Natural killer cell (primary cell): ENCODE data around the gene KIF26A. TPM values are rescaled to one million over a fixed set of nuclear protein-coding genes. Genes with fewer than 3 reads are reported as not detected.

Experiments used
- ATAC-seq, 3 donors: fragments of 150-1000 bp in 2 of 3; fragments of 200-7000 bp in 1 of 3; cut with Tn5 transposase; 1 replicate in 1 of 3; 2 replicates in 2 of 3; pipeline ENCODE4 v1.10.0; 2021; ENCODE audit warnings: mild to moderate bottlenecking in 2 of 3, moderate library complexity in 2 of 3
- DNase-seq, 2 donors: peaks; one replicate each; pipeline versions ENCODE4 v3.0.0 to v3.0.0-alpha.2; 2013 to 2021; ENCODE audit warnings: mixed read lengths in 1 of 2
- H3K27ac ChIP-seq: one replicate; pipeline ENCODE4 v1.5.1; 2013; ENCODE audit warnings: mild to moderate bottlenecking, low read length
- H3K27me3 ChIP-seq: one replicate; pipeline ENCODE4 v1.6.1; 2013; ENCODE audit warnings: low read length; ENCODE audit not compliant: control insufficient read depth, insufficient read depth
- H3K36me3 ChIP-seq: one replicate; pipeline ENCODE4 v1.6.1; 2013; ENCODE audit warnings: low read length; ENCODE audit not compliant: control insufficient read depth, insufficient read depth
- H3K4me1 ChIP-seq: one replicate; pipeline ENCODE4 v1.6.1; 2013; ENCODE audit warnings: low read length; ENCODE audit not compliant: control insufficient read depth, insufficient read depth
- H3K4me3 ChIP-seq: one replicate; pipeline ENCODE4 v1.5.1; 2013; ENCODE audit warnings: low read length
- H3K9me3 ChIP-seq: one replicate; pipeline ENCODE4 v1.6.1; 2013; ENCODE audit warnings: low read length; ENCODE audit not compliant: control insufficient read depth, insufficient read depth
- H3K27ac Mint-ChIP-seq, 2 donors: one replicate each; pipeline ENCODE4 v1.8.0; 2022; ENCODE audit warnings: mild to moderate bottlenecking in 2 of 2, mixed read lengths in 2 of 2, moderate library complexity in 1 of 2
- H3K27me3 Mint-ChIP-seq, 2 donors: one replicate each; pipeline ENCODE4 v1.8.0; 2022; ENCODE audit warnings: low read depth in 2 of 2, mixed read lengths in 2 of 2
- H3K36me3 Mint-ChIP-seq: one replicate; pipeline ENCODE4 v1.8.0; 2022; ENCODE audit warnings: mixed read lengths
- H3K4me1 Mint-ChIP-seq, 2 donors: one replicate each; pipeline ENCODE4 v1.8.0; 2022; ENCODE audit warnings: mixed read lengths in 2 of 2
- H3K4me3 Mint-ChIP-seq: one replicate; pipeline ENCODE4 v1.8.0; 2022; ENCODE audit warnings: mild to moderate bottlenecking, moderate library complexity, mixed read lengths
- H3K9me3 Mint-ChIP-seq, 2 donors: one replicate each; pipeline ENCODE4 v1.8.0; 2022; ENCODE audit warnings: mixed read lengths in 2 of 2
- WGBS: methylation state at CpG from one replicate; pipeline ENCODE4 v1.1.7; 2013; ENCODE audit warnings: missing lambda C conversion rate; ENCODE audit not compliant: insufficient coverage; 5-methylcytosine and 5-hydroxymethylcytosine counted together
- intact Hi-C: fragments of 100-400 bp; cut with micrococcal nuclease; formaldehyde crosslinking; loops from one replicate; pipeline ENCODE4 v1.14.2; 2022
- total RNA-seq, 4 donors: library from RNA; stranded (reverse); fragments of 120-200 nt in 1 of 4; gene quantifications; one replicate each; pipeline versions ENCODE4 v1.2.3 to v1.2.4, GENCODE V29; 2013 to 2022
- TF ChIP-seq, protein P1 (sequence below): fragments of 200-600 bp; IDR thresholded peaks from one replicate; pipeline ENCODE4 v1.8.0; 2022; ENCODE audit warnings: antibody characterized with exemption

The KIF26A gene
- total RNA-seq, 3 donors from 2014 or later (not counting 1 experiment from before 2014, with no cell fraction given): not detected

DNA sequence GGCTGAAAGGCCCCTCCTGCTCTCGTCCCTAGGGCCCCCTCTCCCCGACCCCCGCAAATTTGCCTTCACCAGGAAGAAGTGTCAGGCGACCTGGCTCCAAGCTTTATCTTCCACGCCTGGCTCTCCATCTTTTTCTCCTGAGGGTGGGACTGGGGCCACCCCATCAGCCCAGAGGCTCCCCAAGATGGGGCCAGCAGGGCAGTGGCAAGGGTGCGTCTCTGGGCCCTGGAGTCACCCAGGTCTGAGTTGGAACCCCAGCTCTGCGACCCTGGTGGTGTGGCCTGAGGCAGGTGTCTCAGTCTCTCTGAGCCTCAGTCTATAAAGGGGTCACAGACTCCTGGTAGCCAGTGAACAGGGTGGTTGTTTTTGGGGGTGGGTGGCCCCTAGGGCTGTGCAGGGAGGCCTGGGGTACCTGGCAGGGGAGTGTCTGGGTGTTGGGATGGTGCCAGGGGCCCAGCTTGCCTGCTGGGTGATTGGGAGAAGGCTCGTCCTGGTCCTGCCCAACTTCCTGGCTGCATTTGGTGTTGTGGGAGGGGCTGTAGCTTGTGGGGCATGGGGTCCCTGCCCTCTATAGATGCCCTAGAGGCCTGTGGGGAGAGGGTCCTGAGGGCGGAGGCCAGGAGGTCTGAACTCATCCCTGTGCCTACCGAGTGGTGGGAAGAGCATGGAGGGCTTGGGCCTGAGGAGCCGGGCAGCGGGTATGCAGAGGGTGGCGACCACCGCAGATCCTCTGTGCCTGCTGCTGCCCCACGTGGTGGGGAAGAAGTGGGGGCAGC is 7.6 kb downstream of the KIF26A start:
- H3K27ac Mint-ChIP-seq: no peak overlapping the region
- no peaks in the 10 kb centered on the region for H3K4me1 ChIP-seq
- H3K27me3 Mint-ChIP-seq: no peaks in the 10 kb centered on the region

DNA sequence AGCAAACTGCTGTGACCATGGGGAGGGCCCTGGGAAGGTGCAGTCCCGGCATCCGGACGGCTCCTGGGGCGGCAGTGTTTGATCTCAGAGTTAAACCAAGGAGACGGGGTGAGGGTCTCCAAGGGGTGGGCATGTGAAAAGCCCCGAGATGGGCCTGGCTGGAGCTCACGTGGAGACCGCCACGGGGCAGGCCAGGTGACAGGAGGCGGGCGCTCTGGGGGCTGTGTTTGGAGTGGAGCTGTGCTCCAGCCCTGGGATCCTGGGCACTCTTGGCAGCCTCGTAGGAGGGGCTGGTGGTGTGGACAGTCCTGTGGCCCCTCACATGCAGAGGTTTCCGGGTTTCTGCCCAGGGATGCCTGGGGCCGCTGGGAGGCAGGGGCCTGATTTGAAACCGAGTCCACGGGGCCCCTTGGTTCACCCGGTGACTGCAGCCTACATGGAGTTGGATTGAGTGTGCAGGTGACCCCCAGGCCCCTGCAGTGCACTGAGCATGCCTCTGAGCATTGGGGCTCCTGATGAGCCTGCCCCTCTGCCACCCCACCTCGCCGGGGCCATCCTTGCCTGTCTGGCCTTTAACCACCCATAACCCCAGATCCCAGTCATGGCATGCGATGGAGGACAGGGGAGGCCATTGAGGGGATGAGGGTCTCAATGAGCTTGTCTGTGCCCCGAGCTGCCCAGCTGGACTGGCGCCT is 8.4 kb downstream of the KIF26A start:
- intact Hi-C loops: no loop called here
- Histone ChIP-seq H3K27ac (no peak overlapping the region), H3K36me3 (no peaks in the 10 kb centered on the region), H3K9me3 (no peaks in the 10 kb centered on the region), H3K27me3 (no peaks in the 10 kb centered on the region), H3K4me1 (no peaks in the 10 kb centered on the region), H3K4me3 (no peak overlapping the region)
- H3K36me3 Mint-ChIP-seq: no peaks in the 10 kb centered on the region
- 88% methylated on average over 20 of the region's 22 CpGs for WGBS
- no peaks in the 10 kb centered on the region for H3K4me1 Mint-ChIP-seq
- TF ChIP-seq, protein P1, sequence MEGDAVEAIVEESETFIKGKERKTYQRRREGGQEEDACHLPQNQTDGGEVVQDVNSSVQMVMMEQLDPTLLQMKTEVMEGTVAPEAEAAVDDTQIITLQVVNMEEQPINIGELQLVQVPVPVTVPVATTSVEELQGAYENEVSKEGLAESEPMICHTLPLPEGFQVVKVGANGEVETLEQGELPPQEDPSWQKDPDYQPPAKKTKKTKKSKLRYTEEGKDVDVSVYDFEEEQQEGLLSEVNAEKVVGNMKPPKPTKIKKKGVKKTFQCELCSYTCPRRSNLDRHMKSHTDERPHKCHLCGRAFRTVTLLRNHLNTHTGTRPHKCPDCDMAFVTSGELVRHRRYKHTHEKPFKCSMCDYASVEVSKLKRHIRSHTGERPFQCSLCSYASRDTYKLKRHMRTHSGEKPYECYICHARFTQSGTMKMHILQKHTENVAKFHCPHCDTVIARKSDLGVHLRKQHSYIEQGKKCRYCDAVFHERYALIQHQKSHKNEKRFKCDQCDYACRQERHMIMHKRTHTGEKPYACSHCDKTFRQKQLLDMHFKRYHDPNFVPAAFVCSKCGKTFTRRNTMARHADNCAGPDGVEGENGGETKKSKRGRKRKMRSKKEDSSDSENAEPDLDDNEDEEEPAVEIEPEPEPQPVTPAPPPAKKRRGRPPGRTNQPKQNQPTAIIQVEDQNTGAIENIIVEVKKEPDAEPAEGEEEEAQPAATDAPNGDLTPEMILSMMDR: no peak
- no peak for DNase-seq
- no peak for ATAC-seq
- no peak overlapping the region for H3K27ac Mint-ChIP-seq
- no peaks in the 10 kb centered on the region for H3K9me3 Mint-ChIP-seq
- H3K27me3 Mint-ChIP-seq: no peaks in the 10 kb centered on the region
- H3K4me3 Mint-ChIP-seq: no peak overlapping the region

More for the DNA sequence above, 7.6 kb downstream of the KIF26A start:
- Histone ChIP-seq H3K4me3 (no peak overlapping the region), H3K27ac (no peak overlapping the region), H3K36me3 (no peaks in the 10 kb centered on the region), H3K27me3 (no peaks in the 10 kb centered on the region), H3K9me3 (no peaks in the 10 kb centered on the region)
- ATAC-seq (no peak), DNase-seq (no peak)
- 80% methylated on average over 15 of the region's 15 CpGs for WGBS
- H3K4me3 Mint-ChIP-seq: no peak overlapping the region
- H3K4me1 Mint-ChIP-seq: no peaks in the 10 kb centered on the region
- H3K36me3 Mint-ChIP-seq: no peaks in the 10 kb centered on the region
- H3K9me3 Mint-ChIP-seq: no peaks in the 10 kb centered on the region
- TF ChIP-seq, protein P1: no peak
- intact Hi-C loops: no loop called here

DNA sequence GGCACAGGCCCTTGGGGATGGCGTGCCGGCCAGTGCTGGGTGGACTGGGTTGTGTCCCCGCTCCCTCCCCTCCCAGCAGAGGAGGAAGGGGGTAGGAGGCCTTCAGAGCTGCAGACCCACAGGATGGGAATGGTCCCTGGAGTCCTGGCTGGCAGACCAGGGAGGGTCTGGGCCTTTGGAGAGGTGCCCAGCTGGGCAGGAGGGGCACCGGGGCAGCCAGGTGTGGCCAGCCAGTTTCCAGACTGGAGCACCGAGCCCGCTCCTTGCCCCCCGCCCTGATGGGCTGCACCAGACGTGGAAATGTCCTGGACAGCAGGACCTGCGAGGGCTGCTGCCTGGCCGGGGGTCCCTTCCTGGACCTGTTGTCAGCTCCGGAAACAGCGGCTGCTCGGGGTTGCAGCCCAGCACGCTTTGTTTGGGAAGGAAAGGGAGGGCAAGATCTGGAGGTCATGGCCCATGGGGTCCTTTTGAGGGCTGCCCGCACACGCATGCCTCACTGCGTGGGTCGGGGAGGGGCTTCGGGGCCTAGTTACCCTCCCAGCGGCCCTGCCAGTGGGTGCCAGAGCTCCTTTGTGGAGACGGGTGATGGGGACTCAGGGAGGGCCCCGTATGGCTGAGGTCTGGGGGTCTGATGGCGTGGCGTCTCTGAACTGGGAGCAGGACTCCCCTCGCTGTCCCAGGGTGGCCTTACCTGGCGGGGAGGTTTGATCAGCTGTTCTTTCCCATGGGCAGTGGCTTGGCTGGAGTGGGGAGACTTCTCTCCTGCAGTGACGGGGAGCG is 9.1 kb downstream of the KIF26A start:
- no peaks in the 10 kb centered on the region for H3K36me3 ChIP-seq
- no peaks in the 10 kb centered on the region for H3K27me3 ChIP-seq
- no peak overlapping the region for H3K4me3 ChIP-seq
- Mint-ChIP-seq H3K36me3 (no peaks in the 10 kb centered on the region), H3K4me1 (no peaks in the 10 kb centered on the region), H3K27ac (no peak overlapping the region), H3K9me3 (no peaks in the 10 kb centered on the region), H3K4me3 (no peak overlapping the region), H3K27me3 (no peaks in the 10 kb centered on the region)
- H3K4me1 ChIP-seq: no peaks in the 10 kb centered on the region
- H3K27ac ChIP-seq: no peak overlapping the region
- whole genome bisulfite sequencing: 89% methylated on average over 28 of the region's 28 CpGs
- no peak for ATAC-seq
- TF ChIP-seq, protein P1: no peak
- DNase-seq: no peak
- intact Hi-C loops: no loop called here
- H3K9me3 ChIP-seq: no peaks in the 10 kb centered on the region
